Activated effector memory CD4-positive, alpha-beta T cell treated with anti-CD3 and anti-CD28 coated beads, Interleukin-2, amount 50 U/mL, for 16 hours (primary cell): ENCODE results near the gene TMEM175.
"Not testable (repeated sequence)": the region's sequence is repeated elsewhere in the genome, so short reads cannot be mapped to it uniquely, and the experiment has no call there.

Experiments
- DNase-seq: peaks from one replicate; pipeline ENCODE4 v3.0.0-alpha.2; 2020

Gene TMEM175

GRCh38 chr4:917992-918391 lies 14.3 kb upstream of the TMEM175 start:
- no peak for DNase-seq

GRCh38 chr4:918591-918990 lies 13.7 kb upstream of the TMEM175 start:
- peak; percentile 2 for DNase-seq

- peak; percentile 58 for DNase-seq
These were observed 13.1 kb upstream of the TMEM175 start for GRCh38 chr4:919004-919680.

- peak; percentile 53 for DNase-seq
These were observed 10.4 kb upstream of the TMEM175 start for GRCh38 chr4:921830-922331.

GRCh38 chr4:924107-925096 lies 7.9 kb upstream of the TMEM175 start:
- DNase-seq = peak; percentile 64

GRCh38 chr4:925171-925570 lies 7.1 kb upstream of the TMEM175 start:
- peak; percentile 17 for DNase-seq

GRCh38 chr4:925771-926500 lies 6.3 kb upstream of the TMEM175 start:
- peak; percentile 54 for DNase-seq

- DNase-seq = peak; percentile 61
These were observed 5.7 kb upstream of the TMEM175 start for GRCh38 chr4:926538-926937.

- peak; percentile 19 for DNase-seq
These were observed 4.7 kb upstream of the TMEM175 start for GRCh38 chr4:927566-927965.

GRCh38 chr4:929096-929765 lies 3.0 kb upstream of the TMEM175 start:
- DNase-seq = peak; percentile 38

GRCh38 chr4:930028-930551 lies 2.2 kb upstream of the TMEM175 start:
- peak; percentile 63 for DNase-seq

GRCh38 chr4:930827-931193 lies 1.4 kb upstream of the TMEM175 start:
- DNase-seq = peak; percentile 63

- peak; percentile 56 for DNase-seq
These were observed 883 bp upstream of the TMEM175 start for GRCh38 chr4:931194-931959.

GRCh38 chr4:932713-933070 lies 432 bp downstream of the TMEM175 start:
- no peak for DNase-seq

GRCh38 chr4:939508-939907 lies 7.2 kb downstream of the TMEM175 start:
- not testable (repeated sequence) for DNase-seq

- DNase-seq = peak; percentile 33
These were observed 13.2 kb downstream of the TMEM175 start for GRCh38 chr4:945274-946102.

GRCh38 chr4:946103-946450 lies 13.8 kb downstream of the TMEM175 start:
- DNase-seq = peak; percentile 33

- peak; percentile 36 for DNase-seq
These were observed 14.5 kb downstream of the TMEM175 start for GRCh38 chr4:946517-947471.

GRCh38 chr4:947491-947971 lies 15.3 kb downstream of the TMEM175 start:
- no peak for DNase-seq
